ENCODE data around the gene CYB561A3.

The CYB561A3 gene

GRCh38 chr11:61352038-61352437 is 9.6 kb downstream of the CYB561A3 start:
- Histone ChIP-seq H3K27me3 (ENCODE audit: insufficient read depth, poor library complexity, severe bottlenecking) (no peaks in the 10 kb centered on the region), H3K27ac (ENCODE audit: poor library complexity, severe bottlenecking) (no peak overlapping the region), H3K9me3 (ENCODE audit: severe bottlenecking) (no peaks in the 10 kb centered on the region), H3K4me3 (ENCODE audit: severe bottlenecking) (no peak overlapping the region), H3K4me1 (ENCODE audit: insufficient read depth, poor library complexity, severe bottlenecking) (peaks cover 5% of the 10 kb centered on the region), H3K36me3 (ENCODE audit: low read depth) (peaks cover 18% of the 10 kb centered on the region)
- TF ChIP-seq, protein P1, sequence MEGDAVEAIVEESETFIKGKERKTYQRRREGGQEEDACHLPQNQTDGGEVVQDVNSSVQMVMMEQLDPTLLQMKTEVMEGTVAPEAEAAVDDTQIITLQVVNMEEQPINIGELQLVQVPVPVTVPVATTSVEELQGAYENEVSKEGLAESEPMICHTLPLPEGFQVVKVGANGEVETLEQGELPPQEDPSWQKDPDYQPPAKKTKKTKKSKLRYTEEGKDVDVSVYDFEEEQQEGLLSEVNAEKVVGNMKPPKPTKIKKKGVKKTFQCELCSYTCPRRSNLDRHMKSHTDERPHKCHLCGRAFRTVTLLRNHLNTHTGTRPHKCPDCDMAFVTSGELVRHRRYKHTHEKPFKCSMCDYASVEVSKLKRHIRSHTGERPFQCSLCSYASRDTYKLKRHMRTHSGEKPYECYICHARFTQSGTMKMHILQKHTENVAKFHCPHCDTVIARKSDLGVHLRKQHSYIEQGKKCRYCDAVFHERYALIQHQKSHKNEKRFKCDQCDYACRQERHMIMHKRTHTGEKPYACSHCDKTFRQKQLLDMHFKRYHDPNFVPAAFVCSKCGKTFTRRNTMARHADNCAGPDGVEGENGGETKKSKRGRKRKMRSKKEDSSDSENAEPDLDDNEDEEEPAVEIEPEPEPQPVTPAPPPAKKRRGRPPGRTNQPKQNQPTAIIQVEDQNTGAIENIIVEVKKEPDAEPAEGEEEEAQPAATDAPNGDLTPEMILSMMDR (IDR thresholded peaks at IDR 0.05; ENCODE audit: poor library complexity, severe bottlenecking): no peak
- DNase-seq (ENCODE audit: low spot score) (no peak), ATAC-seq (ENCODE audit: low read depth) (no peak)

DNA sequence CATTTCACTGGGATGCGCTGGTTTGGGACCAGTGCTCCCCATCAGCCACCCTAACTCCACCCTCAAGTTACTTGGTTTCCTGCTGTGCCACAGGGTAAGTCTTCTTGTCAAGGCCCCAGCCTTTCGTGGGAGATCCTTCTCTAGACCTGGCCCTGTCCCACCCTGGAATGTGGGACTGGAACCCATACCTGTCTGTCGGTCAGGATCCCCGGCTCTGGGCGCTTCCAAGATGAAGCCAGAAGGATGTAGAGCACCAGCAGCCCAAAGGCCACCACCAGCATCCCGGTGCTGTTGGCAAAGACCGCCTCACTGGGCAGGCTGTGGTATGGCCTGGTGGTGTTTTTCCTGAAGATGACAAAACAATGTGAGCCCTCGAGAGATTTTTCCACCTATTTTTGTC is 10.9 kb downstream of the CYB561A3 start:
- ATAC-seq (ENCODE audit: low read depth) (no peak), DNase-seq (ENCODE audit: low spot score) (no peak)
- Histone ChIP-seq H3K27me3 (ENCODE audit: insufficient read depth, poor library complexity, severe bottlenecking) (no peaks in the 10 kb centered on the region), H3K36me3 (ENCODE audit: low read depth) (peaks cover 18% of the 10 kb centered on the region), H3K27ac (ENCODE audit: poor library complexity, severe bottlenecking) (no peak overlapping the region), H3K4me1 (ENCODE audit: insufficient read depth, poor library complexity, severe bottlenecking) (peaks cover 5% of the 10 kb centered on the region), H3K9me3 (ENCODE audit: severe bottlenecking) (no peaks in the 10 kb centered on the region), H3K4me3 (ENCODE audit: severe bottlenecking) (no peak overlapping the region)
- TF ChIP-seq, protein P1 (IDR thresholded peaks at IDR 0.05; ENCODE audit: poor library complexity, severe bottlenecking): no peak

DNA sequence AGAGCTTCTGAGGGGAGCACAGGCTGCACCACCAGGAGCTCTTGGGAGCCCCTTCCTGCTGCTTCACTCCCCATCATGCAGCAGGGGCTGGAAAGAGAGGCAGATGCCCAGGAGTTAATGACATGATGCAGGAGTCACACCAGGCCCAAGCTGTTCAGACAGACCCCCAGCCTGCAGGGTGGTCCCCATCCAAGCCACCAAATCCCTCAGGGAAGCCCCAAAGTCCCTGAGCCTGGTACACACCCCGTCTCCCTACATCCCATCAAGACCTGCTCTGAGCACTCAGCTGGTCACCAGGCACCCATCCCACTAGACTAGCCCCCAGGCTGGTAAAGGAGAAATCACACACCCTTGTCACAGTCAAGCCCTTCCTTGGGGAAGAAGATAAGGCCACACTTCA is 11.3 kb downstream of the CYB561A3 start:
- DNase-seq (ENCODE audit: low spot score): no peak
- peaks cover 18% of the 10 kb centered on the region for H3K36me3 ChIP-seq (ENCODE audit: low read depth)
- TF ChIP-seq, protein P1 (IDR thresholded peaks at IDR 0.05; ENCODE audit: poor library complexity, severe bottlenecking): no peak
- H3K4me1 ChIP-seq (ENCODE audit: insufficient read depth, poor library complexity, severe bottlenecking): peaks cover 5% of the 10 kb centered on the region
- no peak overlapping the region for H3K27ac ChIP-seq (ENCODE audit: poor library complexity, severe bottlenecking)
- H3K9me3 ChIP-seq (ENCODE audit: severe bottlenecking): no peaks in the 10 kb centered on the region
- H3K4me3 ChIP-seq (ENCODE audit: severe bottlenecking): no peak overlapping the region
- no peak for ATAC-seq (ENCODE audit: low read depth)
- no peaks in the 10 kb centered on the region for H3K27me3 ChIP-seq (ENCODE audit: insufficient read depth, poor library complexity, severe bottlenecking)

GRCh38 chr11:61349916-61350315 is 11.8 kb downstream of the CYB561A3 start:
- TF ChIP-seq, protein P1 (IDR thresholded peaks at IDR 0.05; ENCODE audit: poor library complexity, severe bottlenecking): no peak
- Histone ChIP-seq H3K4me1 (ENCODE audit: insufficient read depth, poor library complexity, severe bottlenecking) (peaks cover 5% of the 10 kb centered on the region), H3K4me3 (ENCODE audit: severe bottlenecking) (no peak overlapping the region), H3K27ac (ENCODE audit: poor library complexity, severe bottlenecking) (no peak overlapping the region), H3K36me3 (ENCODE audit: low read depth) (peaks cover 18% of the 10 kb centered on the region), H3K27me3 (ENCODE audit: insufficient read depth, poor library complexity, severe bottlenecking) (no peaks in the 10 kb centered on the region), H3K9me3 (ENCODE audit: severe bottlenecking) (no peaks in the 10 kb centered on the region)
- ATAC-seq (ENCODE audit: low read depth) (no peak), DNase-seq (ENCODE audit: low spot score) (no peak)

- Histone ChIP-seq H3K27ac (ENCODE audit: poor library complexity, severe bottlenecking) (no peak overlapping the region), H3K4me3 (ENCODE audit: severe bottlenecking) (no peak overlapping the region), H3K9me3 (ENCODE audit: severe bottlenecking) (no peaks in the 10 kb centered on the region), H3K4me1 (ENCODE audit: insufficient read depth, poor library complexity, severe bottlenecking) (peaks cover 5% of the 10 kb centered on the region), H3K36me3 (ENCODE audit: low read depth) (peaks cover 18% of the 10 kb centered on the region), H3K27me3 (ENCODE audit: insufficient read depth, poor library complexity, severe bottlenecking) (no peaks in the 10 kb centered on the region)
- DNase-seq (ENCODE audit: low spot score): no peak
- peak; percentile 40; the same call in 2 of the 3 replicates for ATAC-seq (ENCODE audit: low read depth)
- TF ChIP-seq, protein P1 (IDR thresholded peaks at IDR 0.05; ENCODE audit: poor library complexity, severe bottlenecking): no peak
Observed at GRCh38 chr11:61349189-61349751, 12.4 kb downstream of the CYB561A3 start.

All from RWPE2 (cell line).